Daoy (cell line): ENCODE measurements around the gene PERP. TPM values are rescaled to one million over a fixed set of nuclear protein-coding genes. Genes with fewer than 3 reads are reported as not detected.
"Not testable (repeated sequence)": the region's sequence is repeated elsewhere in the genome, so short reads cannot be mapped to it uniquely, and the experiment has no call there.

ENCODE experiments used
- DNase-seq: peaks from one replicate; pipeline ENCODE4 v3.0.0-alpha.2; 2015; ENCODE audit warnings: low read depth
- total RNA-seq: library from RNA; depleted of rRNA; stranded (reverse); fragments of >200 nt; shearing (Covaris generic); gene quantifications from 2 replicates; pipeline ENCODE4 v1.2.3, GENCODE V29; 2014

Gene PERP
- total RNA-seq, 1 experiment from 2014 or later = 49.3 TPM

- no peak for DNase-seq
Measured at GRCh38 chr6:138105446-138105845, 1.8 kb downstream of the PERP start.

GRCh38 chr6:138104618-138105213 is 2.5 kb downstream of the PERP start:
- DNase-seq = no peak

- no peak for DNase-seq
Measured at GRCh38 chr6:138103871-138104270, 3.3 kb downstream of the PERP start.

GRCh38 chr6:138101946-138102731 is 5.1 kb downstream of the PERP start:
- no peak for DNase-seq

GRCh38 chr6:138099832-138100231 is 7.4 kb downstream of the PERP start:
- no peak for DNase-seq

GRCh38 chr6:138098306-138098705 is 8.9 kb downstream of the PERP start:
- DNase-seq = no peak

GRCh38 chr6:138094260-138094659 is 13.0 kb downstream of the PERP start:
- DNase-seq = no peak

GRCh38 chr6:138093632-138094031 is 13.6 kb downstream of the PERP start:
- DNase-seq = no peak

GRCh38 chr6:138092686-138093085 is 14.5 kb downstream of the PERP start:
- DNase-seq = no peak

- DNase-seq = no peak
Measured at GRCh38 chr6:138089325-138089724, 17.9 kb downstream of the PERP start.

GRCh38 chr6:138088326-138088762 is 18.9 kb downstream of the PERP start:
- DNase-seq = peak; percentile 76

- peak; percentile 43 for DNase-seq
Measured at GRCh38 chr6:138087593-138088325, 19.5 kb downstream of the PERP start.

- DNase-seq = peak; percentile 78
Measured at GRCh38 chr6:138086573-138087196, 20.5 kb downstream of the PERP start.

- DNase-seq = no peak
Measured at GRCh38 chr6:138085839-138086222, 21.4 kb downstream of the PERP start.

GRCh38 chr6:138084904-138085838 is 22.0 kb downstream of the PERP start:
- DNase-seq = no peak

GRCh38 chr6:138082232-138082631 is 25.0 kb downstream of the PERP start:
- no peak for DNase-seq

GRCh38 chr6:138079556-138079955 is 27.7 kb downstream of the PERP start:
- DNase-seq = not testable (repeated sequence)

- no peak for DNase-seq
Measured at GRCh38 chr6:138078491-138078890, 28.7 kb downstream of the PERP start.

GRCh38 chr6:138073264-138073663 is 34.0 kb downstream of the PERP start:
- no peak for DNase-seq

- DNase-seq = no peak
Measured at GRCh38 chr6:138063726-138064125, 43.5 kb downstream of the PERP start.

GRCh38 chr6:138054982-138055381 is 52.2 kb downstream of the PERP start:
- DNase-seq = no peak
